Stimulated activated CD8-positive, alpha-beta memory T cell treated with anti-CD3 and anti-CD28 coated beads, Interleukin-12 subunit alpha, Interleukin-12 subunit beta, amount 100 ng/mL, for 1 hour (primary cell): ENCODE data around the gene B9D1.

Experiments
- DNase-seq: peaks from one replicate; pipeline ENCODE4 v3.0.0-alpha.2; 2020; ENCODE audit warnings: low read depth

Gene B9D1

GRCh38 chr17:19303367-19303776, 59.2 kb downstream of the B9D1 start:
- DNase-seq: no peak

- no peak for DNase-seq
Measured at GRCh38 chr17:19302791-19303331, 59.7 kb downstream of the B9D1 start.

- DNase-seq: no peak
Measured at GRCh38 chr17:19301973-19302372, 60.5 kb downstream of the B9D1 start.

- DNase-seq: no peak
Measured at GRCh38 chr17:19301274-19301951, 61.1 kb downstream of the B9D1 start.

GRCh38 chr17:19299866-19300265, 62.7 kb downstream of the B9D1 start:
- no peak for DNase-seq

- no peak for DNase-seq
Measured at GRCh38 chr17:19299214-19299747, 63.2 kb downstream of the B9D1 start.

- no peak for DNase-seq
Measured at GRCh38 chr17:19298569-19299213, 63.8 kb downstream of the B9D1 start.

- no peak for DNase-seq
Measured at GRCh38 chr17:19296786-19297778, 65.4 kb downstream of the B9D1 start.

- no peak for DNase-seq
Measured at GRCh38 chr17:19295473-19296135, 66.9 kb downstream of the B9D1 start.

GRCh38 chr17:19294443-19294842, 68.1 kb downstream of the B9D1 start:
- DNase-seq: no peak
